ENCODE measurements around the gene CARS2.

CARS2 gene

DNA sequence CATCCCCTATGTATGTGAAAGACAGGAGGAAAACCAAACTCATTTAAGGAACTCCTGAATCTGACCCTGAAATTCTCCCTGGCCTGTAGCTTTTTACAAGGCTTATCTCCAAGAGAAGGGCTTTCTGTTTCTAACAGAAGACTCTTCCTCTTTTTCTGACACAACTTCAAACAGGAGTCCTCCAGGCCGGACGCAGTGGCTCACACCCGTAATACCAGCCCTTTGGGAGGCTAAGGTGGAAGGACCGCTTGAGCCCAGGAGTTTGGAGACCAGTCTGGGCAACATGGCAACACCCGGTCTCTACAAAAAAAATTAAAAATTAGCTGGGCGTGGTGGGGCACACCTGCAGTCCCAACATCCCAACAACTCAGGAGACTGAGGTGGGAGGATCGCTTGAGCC lies 41.9 kb downstream of the CARS2 start:
- Histone ChIP-seq H2AFZ (ENCODE audit: low read depth, low read length, severe bottlenecking) (no peak overlapping the region), H3K9me2 (replicated peaks; ENCODE audit: insufficient read depth, low read length) (no peaks in the 10 kb centered on the region), H3K9ac (ENCODE audit: low read length) (no peak overlapping the region), H3K27ac (ENCODE audit: low read depth, low read length) (no peak overlapping the region), H3K79me2 (ENCODE audit: insufficient read depth, low read length) (no peaks in the 10 kb centered on the region; the same call in 1 of the 2 replicates), H3K36me3 (ENCODE audit: low read length) (peaks cover 21% of the 10 kb centered on the region), H3K9me3 (ENCODE audit: insufficient read depth, low read length) (no peaks in the 10 kb centered on the region), H4K20me1 (ENCODE audit: low read depth, low read length) (no peaks in the 10 kb centered on the region), H3F3A (ENCODE audit: insufficient read depth) (no peaks in the 10 kb centered on the region; the same call in 1 of the 2 replicates), H3K27me3 (ENCODE audit: low read length) (no peaks in the 10 kb centered on the region), H3K4me2 (ENCODE audit: low read depth, low read length, poor library complexity, severe bottlenecking) (no peak overlapping the region), H3K4me3 (ENCODE audit: insufficient read depth, low read length, poor library complexity, severe bottlenecking) (no peak overlapping the region)
- TF ChIP-seq, protein P1, sequence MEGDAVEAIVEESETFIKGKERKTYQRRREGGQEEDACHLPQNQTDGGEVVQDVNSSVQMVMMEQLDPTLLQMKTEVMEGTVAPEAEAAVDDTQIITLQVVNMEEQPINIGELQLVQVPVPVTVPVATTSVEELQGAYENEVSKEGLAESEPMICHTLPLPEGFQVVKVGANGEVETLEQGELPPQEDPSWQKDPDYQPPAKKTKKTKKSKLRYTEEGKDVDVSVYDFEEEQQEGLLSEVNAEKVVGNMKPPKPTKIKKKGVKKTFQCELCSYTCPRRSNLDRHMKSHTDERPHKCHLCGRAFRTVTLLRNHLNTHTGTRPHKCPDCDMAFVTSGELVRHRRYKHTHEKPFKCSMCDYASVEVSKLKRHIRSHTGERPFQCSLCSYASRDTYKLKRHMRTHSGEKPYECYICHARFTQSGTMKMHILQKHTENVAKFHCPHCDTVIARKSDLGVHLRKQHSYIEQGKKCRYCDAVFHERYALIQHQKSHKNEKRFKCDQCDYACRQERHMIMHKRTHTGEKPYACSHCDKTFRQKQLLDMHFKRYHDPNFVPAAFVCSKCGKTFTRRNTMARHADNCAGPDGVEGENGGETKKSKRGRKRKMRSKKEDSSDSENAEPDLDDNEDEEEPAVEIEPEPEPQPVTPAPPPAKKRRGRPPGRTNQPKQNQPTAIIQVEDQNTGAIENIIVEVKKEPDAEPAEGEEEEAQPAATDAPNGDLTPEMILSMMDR (IDR thresholded peaks at IDR 0.05; ENCODE audit: insufficient read depth, low read length, poor library complexity, severe bottlenecking) = no peak
- TF ChIP-seq EZH2phosphoT487 (conservative IDR thresholded peaks at IDR 0.05; ENCODE audit: low read length) = no peak

DNA sequence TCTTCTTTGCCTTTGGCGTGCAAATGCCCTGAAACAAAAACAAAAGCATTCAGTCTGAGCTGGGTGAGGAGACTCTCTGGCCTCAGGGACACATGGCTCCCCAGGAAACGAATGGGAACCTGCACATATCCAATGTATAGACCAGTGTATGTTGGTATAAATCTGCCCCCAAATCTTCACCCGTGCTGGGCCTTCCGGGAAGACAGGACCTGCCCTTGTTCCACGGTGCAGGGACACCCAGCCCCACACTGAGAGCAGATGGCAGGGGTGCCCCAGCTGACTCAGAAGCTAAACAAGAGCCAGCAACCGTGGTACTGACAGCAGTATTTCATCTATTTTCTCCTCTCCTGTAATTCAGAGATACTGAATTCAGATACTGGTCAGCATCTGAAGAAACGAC lies 42.4 kb downstream of the CARS2 start:
- Histone ChIP-seq H3K9ac (ENCODE audit: low read length) (no peak overlapping the region), H3K36me3 (ENCODE audit: low read length) (peaks cover 21% of the 10 kb centered on the region), H3K79me2 (ENCODE audit: insufficient read depth, low read length) (no peaks in the 10 kb centered on the region), H3K4me2 (ENCODE audit: low read depth, low read length, poor library complexity, severe bottlenecking) (no peak overlapping the region), H3F3A (ENCODE audit: insufficient read depth) (no peaks in the 10 kb centered on the region; the same call in 1 of the 2 replicates), H3K9me2 (replicated peaks; ENCODE audit: insufficient read depth, low read length) (no peaks in the 10 kb centered on the region), H3K27me3 (ENCODE audit: low read length) (no peaks in the 10 kb centered on the region), H3K27ac (ENCODE audit: low read depth, low read length) (no peak overlapping the region), H3K4me3 (ENCODE audit: insufficient read depth, low read length, poor library complexity, severe bottlenecking) (no peak overlapping the region), H3K9me3 (ENCODE audit: insufficient read depth, low read length) (no peaks in the 10 kb centered on the region), H4K20me1 (ENCODE audit: low read depth, low read length) (no peaks in the 10 kb centered on the region), H2AFZ (ENCODE audit: low read depth, low read length, severe bottlenecking) (no peak overlapping the region)
- TF ChIP-seq, protein P1 (IDR thresholded peaks at IDR 0.05; ENCODE audit: insufficient read depth, low read length, poor library complexity, severe bottlenecking) = no peak
- TF ChIP-seq EZH2phosphoT487 (conservative IDR thresholded peaks at IDR 0.05; ENCODE audit: low read length) = no peak

DNA sequence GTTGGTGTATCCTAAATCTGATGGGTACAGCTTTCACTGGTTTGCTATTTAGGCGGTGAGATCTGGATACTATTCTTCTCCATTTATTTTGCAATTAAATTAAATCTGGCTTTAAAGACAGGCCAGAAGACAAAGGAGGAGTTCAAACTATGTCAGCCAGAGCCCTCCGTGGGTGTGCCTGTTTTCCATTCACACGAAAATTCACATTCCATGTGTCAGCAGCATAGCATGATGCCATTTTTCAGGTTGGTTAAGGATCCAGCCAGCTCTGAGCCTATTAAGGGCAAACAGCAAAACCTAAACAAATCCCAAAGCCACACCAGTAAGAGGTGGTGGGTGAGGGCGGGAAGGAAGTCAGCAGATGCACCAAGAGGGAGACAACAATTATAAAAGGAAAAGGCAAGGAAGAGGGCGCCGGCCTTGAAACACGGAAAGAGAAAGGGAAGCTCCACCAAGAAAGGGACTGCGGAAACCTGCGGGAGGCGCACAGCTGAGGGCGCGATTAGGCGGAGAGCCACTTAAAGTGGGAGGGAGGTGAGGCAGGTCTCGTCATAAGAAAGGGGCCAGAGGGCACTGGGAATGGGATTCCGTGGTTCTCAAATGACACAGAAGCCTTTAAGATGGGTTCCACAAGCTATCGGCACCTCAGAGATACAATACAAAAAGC lies 43.0 kb downstream of the CARS2 start:
- Histone ChIP-seq H3K4me2 (ENCODE audit: low read depth, low read length, poor library complexity, severe bottlenecking) (no peak overlapping the region), H3K4me3 (ENCODE audit: insufficient read depth, low read length, poor library complexity, severe bottlenecking) (no peak overlapping the region), H3K9me2 (replicated peaks; ENCODE audit: insufficient read depth, low read length) (no peaks in the 10 kb centered on the region), H3K9me3 (ENCODE audit: insufficient read depth, low read length) (no peaks in the 10 kb centered on the region), H3K27me3 (ENCODE audit: low read length) (no peaks in the 10 kb centered on the region), H3K27ac (ENCODE audit: low read depth, low read length) (no peak overlapping the region), H3F3A (ENCODE audit: insufficient read depth) (no peaks in the 10 kb centered on the region; the same call in 1 of the 2 replicates), H3K9ac (ENCODE audit: low read length) (no peak overlapping the region), H2AFZ (ENCODE audit: low read depth, low read length, severe bottlenecking) (no peak overlapping the region), H3K79me2 (ENCODE audit: insufficient read depth, low read length) (no peaks in the 10 kb centered on the region), H4K20me1 (ENCODE audit: low read depth, low read length) (no peaks in the 10 kb centered on the region), H3K36me3 (ENCODE audit: low read length) (peaks cover 21% of the 10 kb centered on the region)
- no peak for TF ChIP-seq EZH2phosphoT487 (conservative IDR thresholded peaks at IDR 0.05; ENCODE audit: low read length)

DNA sequence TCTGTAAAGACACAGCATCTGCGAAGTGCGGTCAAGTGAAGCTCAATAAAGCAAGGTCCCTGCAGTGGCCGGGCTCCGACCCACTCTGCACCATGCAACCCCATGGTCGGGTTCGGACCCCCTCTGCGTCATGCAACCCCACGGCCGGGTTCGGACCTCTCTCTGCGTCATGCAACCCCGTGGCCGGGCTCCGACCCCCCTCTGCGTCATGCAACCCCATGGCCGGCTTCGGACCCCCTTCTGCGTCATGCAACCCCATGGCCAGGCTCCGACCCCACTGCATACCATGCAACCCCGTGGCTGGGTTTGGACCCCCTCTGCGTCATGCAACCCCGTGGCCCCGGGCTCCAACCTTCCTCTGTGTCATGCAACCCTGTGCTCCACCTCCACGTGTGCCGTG lies 43.8 kb downstream of the CARS2 start:
- Histone ChIP-seq H3K36me3 (ENCODE audit: low read length) (peaks cover 18% of the 10 kb centered on the region), H3F3A (ENCODE audit: insufficient read depth) (no peaks in the 10 kb centered on the region; the same call in 1 of the 2 replicates), H3K27me3 (ENCODE audit: low read length) (no peaks in the 10 kb centered on the region), H3K9ac (ENCODE audit: low read length) (no peak overlapping the region), H2AFZ (ENCODE audit: low read depth, low read length, severe bottlenecking) (no peak overlapping the region), H3K9me2 (replicated peaks; ENCODE audit: insufficient read depth, low read length) (no peaks in the 10 kb centered on the region), H3K9me3 (ENCODE audit: insufficient read depth, low read length) (no peaks in the 10 kb centered on the region), H3K4me2 (ENCODE audit: low read depth, low read length, poor library complexity, severe bottlenecking) (no peak overlapping the region), H3K27ac (ENCODE audit: low read depth, low read length) (no peak overlapping the region), H3K79me2 (ENCODE audit: insufficient read depth, low read length) (no peaks in the 10 kb centered on the region), H3K4me3 (ENCODE audit: insufficient read depth, low read length, poor library complexity, severe bottlenecking) (no peak overlapping the region), H4K20me1 (ENCODE audit: low read depth, low read length) (no peaks in the 10 kb centered on the region)
- TF ChIP-seq, protein P1 (IDR thresholded peaks at IDR 0.05; ENCODE audit: insufficient read depth, low read length, poor library complexity, severe bottlenecking) = no peak
- TF ChIP-seq EZH2phosphoT487 (conservative IDR thresholded peaks at IDR 0.05; ENCODE audit: low read length) = no peak
